Lower lobe of right lung (tissue), 2 donors: ENCODE measurements around the gene PML. TPM values are rescaled to one million over a fixed set of nuclear protein-coding genes. Genes with fewer than 3 reads are reported as not detected.

Source experiments
- ATAC-seq, 2 donors: fragments of 200-7000 bp; cut with Tn5 transposase; one replicate each; pipeline ENCODE4 v1.9.1; 2020 to 2022; ENCODE audit warnings: mild to moderate bottlenecking in 2 of 2, moderate library complexity in 2 of 2
- DNase-seq: peaks from one replicate; pipeline ENCODE4 v3.0.0-alpha.2; 2020
- H3K27ac ChIP-seq: fragments of 200-600 bp; one replicate; pipeline ENCODE4 v1.8.0; 2022
- H3K27me3 ChIP-seq: fragments of 200-600 bp; one replicate; pipeline ENCODE4 v1.8.0; 2022; ENCODE audit warnings: low read depth
- H3K36me3 ChIP-seq: fragments of 200-600 bp; one replicate; pipeline ENCODE4 v1.8.0; 2022; ENCODE audit warnings: mild to moderate bottlenecking
- H3K4me1 ChIP-seq: fragments of 200-600 bp; one replicate; pipeline ENCODE4 v1.8.0; 2022
- H3K4me3 ChIP-seq: fragments of 200-600 bp; one replicate; pipeline ENCODE4 v1.8.0; 2022; ENCODE audit warnings: mild to moderate bottlenecking
- H3K9me3 ChIP-seq: fragments of 200-600 bp; one replicate; pipeline ENCODE4 v1.8.0; 2022
- intact Hi-C: fragments of 100-400 bp; cut with DNase I; formaldehyde crosslinking; loops from one replicate; pipeline ENCODE4 v1.11.0; 2022
- total RNA-seq: library from RNA; stranded (reverse); fragmentation: NEBNext Ultra II Directional; extraction: Animal tissue kit (Norgen Biotek cat#: 25700); gene quantifications from one replicate; pipeline ENCODE4 v1.2.1, GENCODE V29; 2021
- TF ChIP-seq, protein P1 (sequence below): fragments of 200-600 bp; IDR thresholded peaks from one replicate; pipeline ENCODE4 v1.8.0; 2022; ENCODE audit warnings: antibody characterized with exemption, mild to moderate bottlenecking
- donor health status: DM: no; HTN: yes; CAD: no; lungs with severe emphysema.

PML gene
- total RNA-seq, 1 donor from 2014 or later = 79.4 TPM

DNA sequence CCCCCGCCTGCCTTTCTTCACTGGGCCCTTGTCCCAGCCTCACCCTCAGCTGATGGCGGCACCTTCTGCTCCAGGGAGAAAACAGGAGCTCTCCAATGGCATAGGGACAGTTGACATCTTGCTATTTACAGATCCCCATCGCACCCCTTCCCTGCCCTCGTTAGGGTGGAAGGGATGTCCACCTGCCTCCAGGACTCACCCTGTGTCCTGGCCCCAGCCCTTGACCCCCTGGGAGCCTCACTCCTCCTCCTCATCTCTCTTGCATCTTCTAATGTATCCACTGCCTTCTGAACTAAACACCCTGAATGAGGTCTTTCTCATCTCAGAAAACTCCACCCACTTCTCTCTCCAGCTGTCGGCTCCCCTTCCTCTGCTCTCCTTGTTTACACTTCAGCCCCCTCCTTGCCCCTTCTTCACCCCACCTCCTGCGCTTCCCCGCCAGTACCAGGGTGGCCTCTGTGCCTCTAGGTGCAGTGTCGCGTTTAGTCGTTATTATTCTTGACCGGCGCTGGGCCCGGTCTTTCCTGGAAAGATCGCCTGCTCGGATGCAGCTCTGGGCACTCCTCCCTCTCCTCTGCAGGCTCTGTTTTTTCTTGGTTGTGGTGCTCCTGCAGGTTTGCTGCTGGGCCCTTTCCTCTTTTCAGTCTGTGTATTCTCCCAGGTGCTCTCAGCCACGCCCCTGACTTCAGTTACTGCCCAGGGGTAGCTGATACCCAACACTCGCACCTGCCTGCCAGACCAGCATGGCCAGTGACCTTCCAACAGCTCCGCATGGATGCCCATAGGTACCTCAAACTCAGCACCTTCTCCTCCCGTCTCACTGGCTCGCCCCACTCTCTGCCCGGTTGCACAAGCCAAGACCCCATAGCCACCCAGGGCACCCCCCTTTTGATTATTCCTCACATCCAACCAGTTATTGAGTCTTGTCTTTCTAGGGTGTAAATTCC is 42.9 kb downstream of the PML start:
- DNase-seq = no peak
- no peaks in the 10 kb centered on the region for H3K9me3 ChIP-seq
- H3K36me3 ChIP-seq = peaks cover 61% of the 10 kb centered on the region
- no peak overlapping the region for H3K27ac ChIP-seq
- peaks cover 45% of the 10 kb centered on the region for H3K4me1 ChIP-seq
- no peak for ATAC-seq
- no peak overlapping the region for H3K4me3 ChIP-seq
- H3K27me3 ChIP-seq = no peaks in the 10 kb centered on the region
- intact Hi-C loops = no loop called here
- TF ChIP-seq, protein P1, sequence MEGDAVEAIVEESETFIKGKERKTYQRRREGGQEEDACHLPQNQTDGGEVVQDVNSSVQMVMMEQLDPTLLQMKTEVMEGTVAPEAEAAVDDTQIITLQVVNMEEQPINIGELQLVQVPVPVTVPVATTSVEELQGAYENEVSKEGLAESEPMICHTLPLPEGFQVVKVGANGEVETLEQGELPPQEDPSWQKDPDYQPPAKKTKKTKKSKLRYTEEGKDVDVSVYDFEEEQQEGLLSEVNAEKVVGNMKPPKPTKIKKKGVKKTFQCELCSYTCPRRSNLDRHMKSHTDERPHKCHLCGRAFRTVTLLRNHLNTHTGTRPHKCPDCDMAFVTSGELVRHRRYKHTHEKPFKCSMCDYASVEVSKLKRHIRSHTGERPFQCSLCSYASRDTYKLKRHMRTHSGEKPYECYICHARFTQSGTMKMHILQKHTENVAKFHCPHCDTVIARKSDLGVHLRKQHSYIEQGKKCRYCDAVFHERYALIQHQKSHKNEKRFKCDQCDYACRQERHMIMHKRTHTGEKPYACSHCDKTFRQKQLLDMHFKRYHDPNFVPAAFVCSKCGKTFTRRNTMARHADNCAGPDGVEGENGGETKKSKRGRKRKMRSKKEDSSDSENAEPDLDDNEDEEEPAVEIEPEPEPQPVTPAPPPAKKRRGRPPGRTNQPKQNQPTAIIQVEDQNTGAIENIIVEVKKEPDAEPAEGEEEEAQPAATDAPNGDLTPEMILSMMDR = no peak

DNA sequence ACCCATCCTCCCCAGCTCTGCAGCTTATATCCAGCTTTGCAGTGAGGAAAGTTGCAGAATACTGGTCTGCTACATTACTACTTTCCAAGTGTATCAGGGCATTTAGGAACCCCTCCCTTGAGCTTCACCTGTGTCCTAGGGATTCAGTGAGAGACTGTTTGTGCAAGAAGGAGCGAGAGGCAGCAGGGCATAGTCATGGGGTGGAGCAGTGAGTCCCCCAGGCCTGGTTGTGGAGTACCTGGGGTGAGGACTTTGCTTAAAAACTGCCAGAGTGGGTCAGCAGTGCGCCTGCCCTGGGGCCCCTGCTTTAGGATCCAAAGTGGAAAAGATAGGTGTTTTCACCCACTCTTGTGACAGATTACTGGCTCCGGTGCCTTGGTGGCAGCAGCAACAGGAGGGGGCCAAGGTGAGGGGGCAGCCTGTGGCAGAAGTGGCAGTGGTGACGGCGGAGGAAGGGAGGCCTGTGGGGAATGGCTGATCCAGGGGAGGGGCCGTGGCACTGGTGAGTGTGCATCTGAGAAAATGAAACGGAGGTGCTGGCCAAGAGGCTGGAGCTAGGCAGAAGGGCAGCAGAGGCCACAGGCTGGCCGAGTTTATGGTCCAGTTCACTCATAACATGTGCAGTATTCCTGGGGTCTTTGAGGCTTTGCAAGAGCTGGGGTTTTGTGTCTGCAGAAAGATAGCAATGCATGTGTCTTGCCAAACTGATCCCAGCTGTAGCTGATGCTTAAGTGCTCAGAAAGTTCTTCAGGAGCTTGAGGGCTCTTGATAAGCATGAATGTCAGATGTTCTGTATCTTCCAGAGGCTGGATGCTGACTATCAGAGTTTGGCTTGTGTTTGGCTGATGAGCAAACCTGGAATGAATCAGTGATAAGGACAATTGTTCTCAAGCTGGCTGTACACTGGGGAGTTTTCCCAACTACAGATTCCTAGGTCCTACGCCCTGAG is 44.5 kb downstream of the PML start:
- Histone ChIP-seq H3K27me3 (no peaks in the 10 kb centered on the region), H3K9me3 (no peaks in the 10 kb centered on the region), H3K36me3 (peaks cover 59% of the 10 kb centered on the region), H3K4me3 (no peak overlapping the region), H3K4me1 (peaks cover 41% of the 10 kb centered on the region), H3K27ac (peak overlapping the region; percentile 67)
- TF ChIP-seq, protein P1 = no peak
- ATAC-seq (no peak), DNase-seq (no peak)
- intact Hi-C loops = no loop called here

DNA sequence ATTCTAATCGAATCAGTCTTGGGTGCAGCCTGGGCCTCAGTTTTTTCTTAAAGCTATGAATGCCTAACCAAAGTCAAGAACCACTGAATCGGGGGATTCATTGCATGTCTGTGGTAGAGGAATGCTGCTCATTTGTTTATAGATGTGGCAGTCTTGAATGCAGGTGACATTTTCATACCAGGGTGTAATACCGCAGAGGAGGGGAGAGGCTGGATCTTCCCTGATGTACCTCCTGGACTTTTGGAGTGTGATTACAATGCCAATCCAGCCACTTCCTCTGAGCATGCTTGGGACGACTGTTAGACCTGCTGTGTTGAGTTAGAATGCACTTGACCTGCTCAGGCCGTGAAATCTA is 45.1 kb downstream of the PML start:
- H3K36me3 ChIP-seq = peaks cover 59% of the 10 kb centered on the region
- intact Hi-C loops = loop anchor here (10.0 kb wide), 1 partner anchor 45 kb away; the partner anchor contains the start of genes PML and STOML1
- H3K9me3 ChIP-seq = no peaks in the 10 kb centered on the region
- DNase-seq (no peak), ATAC-seq (no peak)
- H3K4me3 ChIP-seq = no peak overlapping the region
- H3K27me3 ChIP-seq = no peaks in the 10 kb centered on the region
- H3K27ac ChIP-seq = peak overlapping the region; percentile 67
- peaks cover 41% of the 10 kb centered on the region for H3K4me1 ChIP-seq
- TF ChIP-seq, protein P1 = no peak

DNA sequence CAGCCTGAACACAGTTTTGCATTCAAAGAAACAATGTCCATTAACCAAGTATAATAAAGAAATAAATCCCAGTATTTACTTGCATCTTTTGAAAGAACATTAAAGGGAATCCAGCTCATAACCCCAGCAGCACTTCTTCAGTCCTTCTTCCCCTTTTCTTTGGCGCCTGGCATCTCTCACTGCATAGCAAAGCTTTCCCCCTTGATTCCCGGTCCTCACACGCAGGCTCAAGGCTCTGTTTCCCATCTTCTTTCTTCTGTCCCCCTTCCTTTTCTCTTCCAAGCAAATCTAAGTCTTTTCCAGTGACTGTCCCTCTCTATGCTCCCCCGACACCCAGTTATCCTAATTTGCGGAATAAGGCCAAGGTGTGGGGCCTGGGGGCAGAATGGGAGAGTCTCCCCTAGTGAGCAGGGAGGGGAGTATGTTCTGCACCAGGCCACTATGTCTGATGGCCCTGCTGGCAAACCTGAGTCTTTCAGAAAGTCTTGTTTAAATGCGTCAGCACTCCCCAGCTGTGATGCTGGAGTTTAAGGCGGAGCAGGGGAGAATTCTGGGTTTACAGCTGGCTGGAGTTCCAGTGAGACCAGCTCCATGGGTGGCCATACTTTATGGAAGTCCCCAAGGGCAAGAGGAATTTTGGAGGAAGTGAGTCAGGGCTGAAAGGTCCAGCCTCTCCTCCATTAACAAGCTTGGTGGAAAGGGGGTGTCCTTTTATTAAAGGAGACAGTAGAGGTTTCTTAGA is 45.8 kb downstream of the PML start:
- peaks cover 41% of the 10 kb centered on the region for H3K4me1 ChIP-seq
- TF ChIP-seq, protein P1 = no peak
- peak overlapping the region; percentile 67 for H3K27ac ChIP-seq
- no peaks in the 10 kb centered on the region for H3K27me3 ChIP-seq
- H3K4me3 ChIP-seq = no peak overlapping the region
- intact Hi-C loops = loop anchor here (10.0 kb wide), 1 partner anchor 45 kb away; the partner anchor contains the start of genes PML and STOML1
- H3K36me3 ChIP-seq = peaks cover 59% of the 10 kb centered on the region
- H3K9me3 ChIP-seq = no peaks in the 10 kb centered on the region
- DNase-seq (no peak), ATAC-seq (peak in 1 of 2 donors; percentile 18)
